Skeletal muscle tissue (tissue), 4 donors: ENCODE data around the gene ADAMTS12. TPM values are rescaled to one million over a fixed set of nuclear protein-coding genes. Genes with fewer than 3 reads are reported as not detected.
"Not testable (repeated sequence)": the region's sequence is repeated elsewhere in the genome, so short reads cannot be mapped to it uniquely, and the experiment has no call there.

ENCODE experiments used
- H3K27ac ChIP-seq: one replicate; pipeline ENCODE4 v1.7.0; 2013; ENCODE audit warnings: mild to moderate bottlenecking, low read depth, low read length, inconsistent platforms
- H3K27me3 ChIP-seq, 3 donors: one replicate each; pipeline ENCODE4 v1.7.0; 2013; ENCODE audit warnings: low read length in 3 of 3; ENCODE audit not compliant: control insufficient read depth in 3 of 3, insufficient read depth in 3 of 3
- H3K36me3 ChIP-seq, 3 donors: one replicate each; pipeline ENCODE4 v1.7.0; 2013; ENCODE audit warnings: low read length in 3 of 3; ENCODE audit not compliant: control insufficient read depth in 3 of 3, insufficient read depth in 3 of 3
- H3K4me1 ChIP-seq, 3 donors: one replicate each; pipeline ENCODE4 v1.7.0; 2013; ENCODE audit warnings: low read length in 3 of 3, mild to moderate bottlenecking in 3 of 3; ENCODE audit not compliant: control insufficient read depth in 3 of 3, insufficient read depth in 3 of 3
- H3K4me3 ChIP-seq, 3 donors: one replicate each; pipeline ENCODE4 v1.7.0; 2013; ENCODE audit warnings: low read length in 3 of 3
- H3K9ac ChIP-seq, 3 donors: one replicate each; pipeline ENCODE4 v1.7.0; 2013; ENCODE audit warnings: low read length in 3 of 3, mild to moderate bottlenecking in 3 of 3, moderate library complexity in 2 of 3, low read depth in 1 of 3
- H3K9me3 ChIP-seq, 3 donors: one replicate each; pipeline ENCODE4 v1.7.0; 2013; ENCODE audit warnings: low read length in 3 of 3; ENCODE audit not compliant: control insufficient read depth in 3 of 3
- total RNA-seq: library from RNA; depleted of rRNA; stranded (reverse); fragments of >200 nt; gene quantifications from one replicate; pipeline ENCODE4 v1.2.3, GENCODE V29; 2014
- donor health status: Osteomylitis.

The ADAMTS12 gene
- total RNA-seq, 1 donor from 2014 or later = 19.3 TPM

- H3K36me3 ChIP-seq = no peaks in the 10 kb centered on the region
- no peak overlapping the region for H3K4me3 ChIP-seq
- H3K9ac ChIP-seq = no peak overlapping the region
- H3K27ac ChIP-seq = no peak overlapping the region
- H3K27me3 ChIP-seq = no peaks in the 10 kb centered on the region
- H3K9me3 ChIP-seq = no peaks in the 10 kb centered on the region
- H3K4me1 ChIP-seq = no peaks in the 10 kb centered on the region
Observed at GRCh38 chr5:33524476-33524875, 367.3 kb downstream of the ADAMTS12 start.

GRCh38 chr5:33523208-33523771 lies 368.5 kb downstream of the ADAMTS12 start:
- Histone ChIP-seq H3K4me3 (no peak overlapping the region), H3K27ac (no peak overlapping the region), H3K36me3 (no peaks in the 10 kb centered on the region), H3K4me1 (no peaks in the 10 kb centered on the region), H3K9me3 (no peaks in the 10 kb centered on the region), H3K9ac (no peak overlapping the region), H3K27me3 (no peaks in the 10 kb centered on the region)

- no peaks in the 10 kb centered on the region for H3K27me3 ChIP-seq
- no peak overlapping the region for H3K4me3 ChIP-seq
- H3K27ac ChIP-seq = no peak overlapping the region
- no peaks in the 10 kb centered on the region for H3K36me3 ChIP-seq
- H3K9ac ChIP-seq = no peak overlapping the region
- H3K9me3 ChIP-seq = no peaks in the 10 kb centered on the region
- H3K4me1 ChIP-seq = no peaks in the 10 kb centered on the region
Observed at GRCh38 chr5:33516421-33516820, 375.4 kb downstream of the ADAMTS12 start.

- not testable (repeated sequence) for H3K9me3 ChIP-seq, H3K4me1 ChIP-seq, H3K4me3 ChIP-seq, H3K27ac ChIP-seq, H3K36me3 ChIP-seq, H3K27me3 ChIP-seq, H3K9ac ChIP-seq
Observed at GRCh38 chr5:33515366-33515765, 376.4 kb downstream of the ADAMTS12 start.

GRCh38 chr5:33513462-33514185 lies 378.2 kb downstream of the ADAMTS12 start:
- Histone ChIP-seq H3K9me3 (no peaks in the 10 kb centered on the region), H3K36me3 (no peaks in the 10 kb centered on the region), H3K4me1 (no peaks in the 10 kb centered on the region), H3K4me3 (no peak overlapping the region), H3K9ac (no peak overlapping the region), H3K27me3 (no peaks in the 10 kb centered on the region), H3K27ac (no peak overlapping the region)

- H3K36me3 ChIP-seq = no peaks in the 10 kb centered on the region
- no peak overlapping the region for H3K4me3 ChIP-seq
Observed at GRCh38 chr5:33509036-33509435, 382.8 kb downstream of the ADAMTS12 start.

GRCh38 chr5:33507426-33507825 lies 384.4 kb downstream of the ADAMTS12 start:
- H3K27me3 ChIP-seq = no peaks in the 10 kb centered on the region
- H3K4me3 ChIP-seq = no peak overlapping the region
- no peaks in the 10 kb centered on the region for H3K36me3 ChIP-seq

More at GRCh38 chr5:33509036-33509435, 382.8 kb downstream of the ADAMTS12 start:
- Histone ChIP-seq H3K9me3 (no peaks in the 10 kb centered on the region), H3K9ac (no peak overlapping the region), H3K27me3 (no peaks in the 10 kb centered on the region), H3K4me1 (no peaks in the 10 kb centered on the region), H3K27ac (no peak overlapping the region)

GRCh38 chr5:33504570-33504969 lies 387.2 kb downstream of the ADAMTS12 start:
- no peak overlapping the region for H3K9ac ChIP-seq
- H3K27ac ChIP-seq = no peak overlapping the region
- no peaks in the 10 kb centered on the region for H3K27me3 ChIP-seq
- no peaks in the 10 kb centered on the region for H3K36me3 ChIP-seq
- H3K4me1 ChIP-seq = no peaks in the 10 kb centered on the region
- no peaks in the 10 kb centered on the region for H3K9me3 ChIP-seq
- no peak overlapping the region for H3K4me3 ChIP-seq

More at GRCh38 chr5:33507426-33507825, 384.4 kb downstream of the ADAMTS12 start:
- H3K9me3 ChIP-seq = no peaks in the 10 kb centered on the region
- no peaks in the 10 kb centered on the region for H3K4me1 ChIP-seq
- H3K9ac ChIP-seq = no peak overlapping the region
- H3K27ac ChIP-seq = no peak overlapping the region

GRCh38 chr5:33501899-33502298 lies 389.9 kb downstream of the ADAMTS12 start:
- Histone ChIP-seq H3K27me3 (no peaks in the 10 kb centered on the region), H3K9me3 (no peaks in the 10 kb centered on the region), H3K36me3 (no peaks in the 10 kb centered on the region), H3K9ac (no peak overlapping the region), H3K27ac (no peak overlapping the region), H3K4me3 (no peak overlapping the region), H3K4me1 (no peaks in the 10 kb centered on the region)

GRCh38 chr5:33501260-33501659 lies 390.5 kb downstream of the ADAMTS12 start:
- Histone ChIP-seq H3K4me3 (no peak overlapping the region), H3K9me3 (no peaks in the 10 kb centered on the region), H3K36me3 (no peaks in the 10 kb centered on the region), H3K9ac (no peak overlapping the region), H3K27ac (no peak overlapping the region), H3K4me1 (no peaks in the 10 kb centered on the region), H3K27me3 (no peaks in the 10 kb centered on the region)
